Activated CD4-positive, CD25-positive, alpha-beta regulatory T cell (primary cell): Measurements from ENCODE around the gene ATP8A1.

Experiments used
- DNase-seq, 4 experiments: peaks; one replicate each; lab custom pipeline; 2025; lab: John Stamatoyannopoulos, UW

Gene ATP8A1

DNA sequence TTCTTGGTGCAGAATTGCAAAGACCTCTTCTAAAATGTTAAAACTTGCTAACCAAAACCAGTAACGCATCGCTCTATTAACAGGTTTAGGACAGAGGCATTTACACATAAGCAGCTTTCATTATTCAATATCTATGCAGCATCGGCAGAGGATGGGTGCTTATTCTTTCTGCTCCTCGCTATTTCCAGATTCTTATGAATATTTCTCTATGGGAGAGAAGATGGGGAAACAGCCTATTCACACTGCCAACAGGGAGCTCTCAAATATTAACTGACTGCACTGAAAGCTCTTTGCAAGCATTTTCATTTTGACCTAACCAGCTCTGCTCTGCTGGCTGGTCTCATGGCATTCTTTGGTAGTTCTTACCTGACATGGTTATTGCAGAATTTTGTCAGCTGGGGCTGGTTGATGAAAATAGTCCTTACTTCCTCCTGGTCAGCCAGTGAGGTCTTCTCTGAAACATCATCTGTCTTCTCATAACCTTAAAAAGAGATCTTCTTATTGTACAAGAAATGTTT, 30.2 kb downstream of the ATP8A1 start:
- DNase-seq = no peak

DNA sequence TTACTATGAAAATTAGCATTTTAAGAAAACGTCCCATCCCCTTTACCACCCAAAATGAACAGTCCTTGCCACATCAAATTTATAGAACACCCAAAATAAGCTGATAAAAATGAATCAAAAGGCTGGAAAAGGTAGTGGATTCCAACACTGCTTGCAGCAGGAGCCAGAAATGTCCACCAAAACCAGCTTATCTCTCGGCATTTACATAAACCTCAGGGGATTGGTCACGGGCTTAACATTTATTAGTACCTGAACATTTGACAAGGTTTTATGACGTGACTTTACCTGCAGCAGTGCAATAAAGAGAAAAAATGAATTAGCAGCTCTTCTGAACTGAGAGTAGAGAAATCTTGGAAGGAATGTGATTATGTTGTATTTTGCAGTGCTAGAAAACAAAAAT, 31.6 kb downstream of the ATP8A1 start:
- DNase-seq = no peak

GRCh38 chr4:42624551-42624950, 32.4 kb downstream of the ATP8A1 start:
- DNase-seq = no peak

DNA sequence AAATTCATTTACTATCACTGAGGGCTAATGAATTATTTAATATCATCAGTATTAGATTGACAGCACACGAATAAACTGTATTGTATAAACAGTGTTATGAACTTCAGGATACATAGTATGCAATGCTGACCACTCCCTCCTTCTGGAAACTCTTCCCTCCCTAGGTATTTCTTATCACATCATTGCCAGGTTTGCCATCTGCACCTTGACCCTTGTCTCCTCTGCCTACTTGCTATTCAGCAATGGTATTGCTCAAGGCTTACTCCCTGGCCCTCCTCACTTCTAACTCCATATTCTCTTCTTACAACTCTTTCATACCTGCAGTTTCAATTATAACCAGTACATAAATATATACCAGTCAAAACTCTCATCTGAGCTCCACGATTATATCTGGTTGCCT, 38.9 kb downstream of the ATP8A1 start:
- DNase-seq = no peak

DNA sequence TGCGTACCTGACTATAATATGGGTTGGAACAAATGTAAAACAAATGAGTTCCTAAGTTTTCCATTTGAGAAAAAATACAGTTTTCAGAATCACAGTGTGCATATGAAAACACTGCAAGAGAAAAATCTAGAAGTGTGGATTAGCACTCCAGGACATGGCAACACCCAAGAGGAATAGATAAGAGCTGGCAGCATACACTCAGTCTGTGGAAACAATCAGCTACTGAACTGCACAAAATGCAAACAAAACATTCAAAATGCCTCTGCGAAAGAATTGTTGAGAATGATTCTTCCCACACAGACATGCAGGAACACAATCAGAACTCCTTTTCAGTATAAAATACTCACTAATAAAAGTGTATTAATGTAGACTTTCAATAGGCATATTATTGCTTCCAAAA, 39.9 kb downstream of the ATP8A1 start:
- DNase-seq = no peak

- no peak for DNase-seq
Measured at GRCh38 chr4:42616572-42616971, 40.3 kb downstream of the ATP8A1 start.

GRCh38 chr4:42615131-42615763, 41.7 kb downstream of the ATP8A1 start:
- no peak for DNase-seq

DNA sequence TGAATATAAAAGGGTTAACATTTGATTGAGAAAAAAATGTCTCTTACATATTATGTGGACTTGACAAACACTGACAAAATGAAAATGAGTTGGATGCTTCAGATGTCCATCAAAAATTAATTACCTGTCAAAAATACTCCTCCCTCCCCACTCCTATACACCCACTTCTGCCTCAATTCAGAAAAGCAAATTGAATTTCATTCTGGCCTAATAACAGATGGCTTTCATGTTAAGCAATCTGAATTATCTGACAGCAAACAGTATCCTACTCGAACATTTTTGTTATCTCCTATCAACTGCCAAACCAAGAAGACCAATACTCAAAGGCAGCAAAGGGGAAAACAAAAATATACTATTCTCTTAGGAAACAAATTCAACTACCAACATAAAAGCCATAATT, 44.0 kb downstream of the ATP8A1 start:
- DNase-seq = no peak

DNA sequence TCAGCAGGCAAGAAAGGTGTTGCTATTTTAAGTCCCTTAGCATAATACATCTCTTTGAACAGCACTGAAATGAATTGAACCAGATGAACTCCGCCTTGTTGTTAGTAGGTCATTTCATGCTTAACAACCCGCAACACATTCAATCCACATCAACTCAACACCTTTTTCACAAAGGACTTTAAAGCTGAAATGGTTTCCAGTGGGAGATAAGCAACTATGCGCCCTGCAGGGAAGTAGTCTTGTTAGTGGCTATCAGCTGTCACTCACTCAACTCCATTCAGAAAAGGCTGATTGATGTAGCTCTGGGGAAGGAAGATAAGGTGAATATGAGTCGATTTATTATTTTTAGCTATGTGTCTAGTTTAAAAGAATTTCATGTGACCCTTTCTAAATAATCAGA, 46.0 kb downstream of the ATP8A1 start:
- no peak for DNase-seq

DNA sequence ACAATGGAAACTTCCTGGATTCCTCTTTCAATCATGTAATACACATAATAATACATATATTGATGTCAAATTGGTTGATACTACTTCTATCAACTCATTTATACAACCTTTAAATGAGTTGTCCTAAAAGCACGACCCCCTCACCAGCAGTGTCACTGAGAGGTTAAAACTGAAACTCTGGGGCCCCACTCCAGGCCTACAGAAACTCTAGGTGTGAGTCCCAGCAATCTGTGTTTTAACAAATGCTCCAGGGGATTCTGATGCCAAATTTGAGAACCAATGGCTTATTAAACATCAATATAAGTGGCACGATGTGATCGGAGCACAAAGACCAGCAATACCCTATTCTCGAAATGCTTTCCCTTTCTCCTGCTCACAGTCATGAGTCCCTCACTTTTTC, 47.9 kb downstream of the ATP8A1 start:
- no peak for DNase-seq

DNA sequence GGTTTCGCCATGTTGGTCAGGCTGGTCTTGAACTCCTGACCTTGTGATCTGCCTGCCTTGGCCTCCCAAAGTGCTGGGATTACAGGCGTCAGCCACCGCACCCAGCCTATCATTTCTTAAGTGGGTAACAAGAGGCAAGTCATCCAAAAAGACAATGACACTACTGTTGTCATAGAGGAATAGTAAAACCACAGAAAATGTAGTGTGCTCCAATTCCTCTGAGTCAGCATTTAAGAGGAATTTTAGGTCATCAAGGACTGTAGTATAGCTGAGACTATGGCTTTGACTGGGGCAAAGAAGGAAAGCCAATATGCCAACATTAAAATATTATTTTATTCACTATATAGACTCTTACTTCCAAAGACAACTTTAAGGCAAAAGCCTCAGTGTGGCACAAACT, 48.4 kb downstream of the ATP8A1 start:
- no peak for DNase-seq

GRCh38 chr4:42607011-42607726, 49.7 kb downstream of the ATP8A1 start:
- DNase-seq = no peak

DNA sequence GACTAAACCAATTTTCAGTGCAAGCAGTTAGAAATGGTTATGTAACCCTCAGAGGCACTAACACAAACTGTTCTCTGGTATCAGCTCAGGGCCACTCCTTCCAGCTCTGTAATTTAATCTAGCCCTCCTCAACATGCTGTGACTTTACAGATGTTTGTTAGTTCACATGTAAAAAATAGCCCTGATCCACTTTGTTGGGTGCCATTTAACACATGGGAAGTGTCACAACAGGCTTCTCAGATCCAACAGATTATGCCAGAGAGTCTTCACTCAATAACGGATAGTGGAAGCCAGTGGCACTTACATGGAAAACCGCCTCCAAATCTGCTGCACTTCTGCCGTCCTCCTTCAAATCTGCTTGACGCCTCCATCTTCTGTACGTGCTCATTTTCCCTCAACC, 51.6 kb downstream of the ATP8A1 start:
- no peak for DNase-seq

DNA sequence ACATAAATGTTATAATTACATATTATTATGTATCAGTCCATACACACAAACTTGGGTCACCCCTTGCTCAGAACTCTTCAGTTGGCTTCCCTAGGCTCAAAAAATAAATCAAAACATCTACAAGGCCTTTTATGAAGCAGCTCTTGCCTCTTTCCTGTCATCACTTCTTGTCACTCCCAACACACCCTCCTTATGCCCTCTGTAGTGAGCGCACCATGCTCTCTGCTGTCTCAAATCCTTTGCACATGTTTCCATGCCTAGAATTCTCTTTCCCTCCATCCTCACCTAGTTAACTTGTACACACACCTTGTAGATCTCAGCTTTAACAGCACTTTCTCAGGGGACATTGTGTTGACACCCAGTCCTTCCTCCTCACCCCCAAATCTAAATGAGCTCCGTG, 53.0 kb downstream of the ATP8A1 start:
- DNase-seq = no peak

DNA sequence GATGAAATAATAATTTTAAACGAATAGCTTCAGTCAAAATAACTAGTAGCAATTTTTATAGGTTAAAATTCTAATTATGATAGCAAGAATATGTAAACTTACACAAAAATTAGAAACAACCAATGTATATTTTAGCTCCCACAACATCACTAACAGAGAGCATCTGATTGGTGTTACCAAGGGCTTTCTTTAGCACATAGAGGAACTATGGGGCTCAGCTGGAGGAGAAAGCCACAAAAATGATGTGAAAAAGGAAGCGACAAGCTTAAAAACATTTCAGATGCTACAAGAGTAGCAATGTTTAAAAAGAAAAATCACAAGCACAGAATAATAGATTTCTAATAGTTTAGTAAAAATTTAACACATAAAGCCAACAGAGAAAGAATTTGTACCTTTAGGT, 56.3 kb downstream of the ATP8A1 start:
- no peak for DNase-seq

DNA sequence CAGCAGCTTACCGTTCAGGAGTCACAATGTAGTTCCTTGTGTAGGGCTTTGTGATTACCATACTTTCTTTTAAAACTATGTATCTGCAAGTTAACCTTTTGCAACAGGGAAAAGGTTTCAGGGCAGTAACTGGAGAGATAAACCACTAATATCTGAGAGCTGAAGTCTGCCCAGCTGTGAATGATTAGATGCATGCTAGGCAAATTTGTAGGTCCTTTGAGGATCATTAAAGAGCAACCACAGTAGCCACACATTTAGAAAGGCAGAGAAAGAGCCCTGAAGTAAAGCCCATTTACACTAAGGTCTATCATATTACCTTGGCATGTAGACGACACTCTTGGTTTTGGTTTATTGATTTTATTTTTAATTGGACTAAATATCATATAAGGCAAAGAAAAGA, 60.0 kb downstream of the ATP8A1 start:
- no peak for DNase-seq

DNA sequence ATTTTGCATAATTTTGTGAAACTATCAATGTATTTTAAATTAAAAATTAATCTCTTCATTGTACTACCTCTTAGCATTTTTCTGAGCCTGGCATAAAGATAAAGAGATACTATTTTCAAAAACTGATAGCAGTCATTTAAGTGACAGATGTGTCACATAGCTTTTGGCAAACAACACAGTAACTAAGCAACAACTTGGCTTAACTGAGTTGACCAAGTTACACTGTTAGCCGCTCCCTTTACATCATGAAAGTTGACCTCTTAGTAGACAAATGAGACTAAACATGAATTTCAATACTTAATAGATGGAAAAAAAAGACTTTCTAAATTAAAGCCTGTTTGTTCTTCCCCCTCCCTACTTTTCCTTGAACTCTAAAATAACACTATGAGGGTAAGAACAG, 62.0 kb downstream of the ATP8A1 start:
- DNase-seq = no peak

DNA sequence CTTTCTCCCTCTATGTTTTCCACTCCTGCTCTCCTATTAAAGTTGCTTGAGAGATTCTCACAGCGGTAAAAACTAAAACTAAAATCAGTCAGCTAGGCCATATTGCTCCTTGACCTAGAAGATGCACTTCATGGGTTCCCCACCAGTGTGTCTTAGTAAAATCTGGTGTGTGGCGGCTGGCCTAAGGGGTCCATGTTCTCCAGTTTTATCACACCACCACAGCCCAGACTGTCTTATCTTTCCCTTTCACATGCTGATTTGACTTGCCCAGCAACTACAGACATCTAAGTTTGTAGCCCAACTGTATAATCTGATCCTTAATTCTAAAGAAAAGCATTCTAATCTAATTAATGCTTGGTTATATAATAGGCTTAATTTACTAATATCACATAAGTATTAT, 68.0 kb downstream of the ATP8A1 start:
- no peak for DNase-seq

DNA sequence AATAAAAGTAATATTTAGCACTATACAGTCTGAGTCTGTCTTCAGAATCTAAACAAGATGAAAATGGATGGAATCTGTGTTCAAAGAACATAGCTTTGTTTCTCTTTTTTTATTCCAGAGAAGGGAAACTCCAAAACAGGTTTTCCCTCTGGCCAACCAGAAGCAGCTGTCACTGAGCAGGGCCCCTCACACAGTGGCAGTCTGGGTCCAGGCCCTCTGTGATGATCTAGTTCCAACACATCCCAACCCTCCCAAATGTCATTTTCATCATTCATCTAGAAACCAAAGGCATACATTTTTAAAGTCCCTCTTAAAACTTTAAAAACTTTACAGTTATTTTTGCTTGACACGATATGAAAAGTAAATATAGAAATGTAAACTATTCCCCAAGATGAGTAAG, 70.1 kb downstream of the ATP8A1 start:
- no peak for DNase-seq

DNA sequence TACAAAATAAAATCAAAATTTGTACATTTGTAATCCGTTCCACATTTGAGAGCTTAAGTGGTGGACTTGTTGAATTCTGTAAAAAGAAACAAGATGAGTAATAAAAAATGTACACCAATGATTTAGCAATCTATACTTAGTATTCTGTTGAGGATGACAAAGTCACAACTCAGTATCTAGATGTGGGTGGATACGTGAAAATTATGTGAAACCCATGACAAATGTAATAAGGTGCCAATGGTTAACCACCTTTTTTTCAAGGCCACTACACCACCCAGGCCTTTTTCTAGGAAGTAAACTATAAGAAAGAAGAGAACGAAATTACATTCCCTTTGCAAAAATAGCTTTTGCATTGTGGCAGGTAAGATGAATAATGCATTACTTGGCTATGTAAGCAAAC, 77.0 kb downstream of the ATP8A1 start:
- DNase-seq = no peak

- no peak for DNase-seq
Measured at GRCh38 chr4:42578187-42578586, 78.7 kb downstream of the ATP8A1 start.

DNA sequence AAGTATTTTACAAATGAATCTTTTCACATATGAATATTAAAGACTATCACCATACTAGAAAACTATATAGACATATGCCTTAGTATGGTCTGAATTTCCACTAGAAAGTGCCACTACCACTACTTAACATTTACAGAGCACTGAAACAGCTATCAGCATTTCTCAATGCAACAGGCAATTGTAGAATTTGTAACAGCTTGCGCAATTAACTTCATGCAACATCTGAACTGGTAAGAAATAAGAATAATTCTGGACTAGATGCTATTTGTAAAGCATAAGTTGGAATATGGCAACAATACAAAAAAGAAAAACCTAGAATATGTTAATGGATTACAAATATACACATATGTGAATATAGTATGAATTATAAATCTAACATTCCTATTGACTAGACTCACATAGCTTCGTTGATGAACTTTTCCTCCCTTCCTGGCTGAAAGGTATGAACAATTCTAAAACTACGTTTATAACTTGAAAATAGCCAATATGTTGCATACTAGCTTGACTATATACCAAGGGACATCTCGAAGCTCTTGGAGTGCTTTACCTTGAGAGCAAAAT, 82.0 kb downstream of the ATP8A1 start:
- no peak for DNase-seq

DNA sequence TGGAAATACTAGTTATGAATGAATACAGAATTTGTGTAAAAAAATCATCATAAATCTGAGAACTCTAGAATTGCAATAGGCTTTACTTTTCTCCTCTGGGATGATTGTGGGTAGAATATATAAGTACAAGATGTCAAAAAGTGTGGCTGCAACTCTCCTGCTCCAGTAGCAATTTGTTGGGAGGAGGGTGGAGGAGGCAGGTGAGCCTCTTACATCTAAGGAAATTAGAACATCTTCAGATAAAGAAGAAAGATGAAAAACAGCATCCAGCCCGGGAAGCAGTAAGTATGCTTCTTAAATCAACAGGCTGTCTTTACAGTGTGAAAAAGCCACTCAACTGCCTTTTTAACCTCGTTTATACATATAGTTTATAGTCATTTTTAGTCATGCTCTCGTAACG, 83.7 kb downstream of the ATP8A1 start:
- DNase-seq = no peak

DNA sequence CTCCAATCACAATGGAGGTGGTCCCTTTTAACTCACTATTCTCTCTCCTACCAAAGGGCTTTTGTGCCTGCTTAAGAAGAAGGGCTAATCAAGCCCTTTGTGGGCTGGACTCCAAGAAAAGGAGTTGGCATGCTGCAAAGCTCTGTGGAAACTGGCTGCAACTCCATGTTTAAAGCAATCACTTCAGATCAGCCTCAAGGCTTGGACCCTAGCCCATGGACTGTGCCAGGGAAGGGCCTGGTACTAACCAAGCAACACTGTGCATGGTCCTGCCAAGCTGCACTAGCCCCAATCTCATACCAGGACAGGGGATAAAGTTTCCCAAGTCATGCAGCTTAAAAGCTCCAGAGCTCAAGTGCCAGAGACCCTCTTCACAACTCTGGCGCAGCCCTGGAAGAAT, 86.7 kb downstream of the ATP8A1 start:
- no peak for DNase-seq
